RPMI8226 (cell line): ENCODE results near the gene FGF1.
"Not testable (repeated sequence)": the region's sequence is repeated elsewhere in the genome, so short reads cannot be mapped to it uniquely, and the experiment has no call there.

Experiments used
- DNase-seq: peaks from one replicate; pipeline ENCODE4 v3.0.0-alpha.2; 2015

FGF1 gene

GRCh38 chr5:142664636-142665035, 21.3 kb downstream of the FGF1 start:
- DNase-seq = no peak

DNA sequence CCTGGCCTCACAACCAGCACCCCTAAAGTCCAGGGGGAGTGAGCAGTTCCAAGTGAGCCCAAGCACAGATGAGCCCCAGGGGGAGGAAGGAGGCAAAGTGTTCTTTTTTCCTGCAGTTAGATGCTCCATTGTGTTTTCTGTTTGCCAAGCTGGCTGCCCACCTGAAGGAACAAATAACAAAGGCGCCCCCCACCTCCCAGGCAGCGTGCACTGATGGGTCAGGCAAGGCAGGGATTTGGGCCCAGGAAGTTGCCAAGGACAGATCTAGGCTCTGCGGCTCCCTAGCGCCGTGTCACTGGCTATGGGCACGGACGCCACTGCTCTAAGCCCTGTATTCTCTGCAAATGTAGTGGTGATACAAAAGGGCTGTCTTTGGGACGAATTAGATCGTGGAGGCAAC, 21.8 kb downstream of the FGF1 start:
- no peak for DNase-seq

DNA sequence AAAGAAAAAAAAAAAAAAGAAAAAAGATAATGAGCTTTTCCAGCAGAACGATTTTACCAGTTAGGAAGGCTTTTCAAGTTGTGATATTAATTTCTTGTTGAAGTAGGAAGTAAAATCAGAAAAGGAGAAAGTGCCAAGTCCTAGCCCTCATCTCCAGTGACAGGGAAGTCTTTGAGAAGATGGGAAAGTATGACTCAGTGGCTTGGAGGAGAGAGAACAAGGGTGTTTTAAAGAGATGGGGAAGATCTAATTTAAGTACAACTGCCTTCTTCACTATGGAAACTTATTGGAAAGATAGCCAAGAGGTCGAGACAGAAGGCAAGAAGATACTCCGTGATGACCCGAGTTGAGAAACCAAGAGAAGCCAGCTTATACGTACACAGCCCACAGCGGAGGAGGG, 22.6 kb downstream of the FGF1 start:
- DNase-seq = no peak

GRCh38 chr5:142661957-142662356, 23.9 kb downstream of the FGF1 start:
- no peak for DNase-seq

- no peak for DNase-seq
These were observed 24.7 kb downstream of the FGF1 start for GRCh38 chr5:142661143-142661542.

GRCh38 chr5:142660731-142661130, 25.2 kb downstream of the FGF1 start:
- DNase-seq = no peak

- DNase-seq = no peak
These were observed 25.7 kb downstream of the FGF1 start for GRCh38 chr5:142660196-142660595.

DNA sequence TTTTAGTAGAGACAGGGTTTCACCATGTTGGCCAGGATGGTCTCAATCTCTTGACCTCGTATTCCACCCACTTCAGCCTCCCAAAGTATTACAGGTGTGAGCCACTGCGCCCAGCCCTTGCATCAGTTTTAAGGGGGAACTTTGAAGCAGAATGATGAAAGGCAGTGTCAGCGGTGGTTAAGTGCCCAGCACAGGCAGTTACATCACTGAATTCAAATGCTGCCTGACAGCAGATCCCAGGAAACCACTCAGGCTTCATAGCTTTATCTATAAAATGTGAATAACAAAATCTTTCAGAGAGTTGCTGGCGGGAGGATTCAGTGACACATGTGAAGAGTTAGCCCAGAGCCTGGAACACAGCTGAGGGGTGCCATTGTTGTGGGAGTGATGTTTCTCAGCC, 26.5 kb downstream of the FGF1 start:
- DNase-seq = no peak

- DNase-seq = no peak
These were observed 27.6 kb downstream of the FGF1 start for GRCh38 chr5:142658278-142658677.

DNA sequence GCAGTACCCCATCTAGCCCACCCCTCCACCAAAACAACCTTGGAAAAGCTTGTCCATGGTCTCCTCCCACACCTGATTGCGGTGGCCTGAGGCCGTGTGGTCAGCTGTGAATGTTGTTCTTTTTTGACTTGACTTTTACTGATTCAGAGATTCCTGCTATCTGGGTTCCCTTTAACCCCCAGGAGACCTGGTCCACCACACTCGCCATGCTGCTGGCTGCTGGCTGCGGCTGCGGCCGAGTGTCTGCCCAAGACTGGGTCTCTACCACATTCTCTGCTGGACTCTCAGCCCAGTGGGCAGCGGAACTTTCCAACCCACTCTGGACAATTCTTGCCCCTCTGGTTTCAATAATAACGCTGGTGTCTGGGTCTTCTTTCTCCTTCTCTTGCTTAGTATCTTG, 28.4 kb downstream of the FGF1 start:
- DNase-seq = no peak

GRCh38 chr5:142655339-142656267, 30.3 kb downstream of the FGF1 start:
- peak; percentile 69 for DNase-seq

DNA sequence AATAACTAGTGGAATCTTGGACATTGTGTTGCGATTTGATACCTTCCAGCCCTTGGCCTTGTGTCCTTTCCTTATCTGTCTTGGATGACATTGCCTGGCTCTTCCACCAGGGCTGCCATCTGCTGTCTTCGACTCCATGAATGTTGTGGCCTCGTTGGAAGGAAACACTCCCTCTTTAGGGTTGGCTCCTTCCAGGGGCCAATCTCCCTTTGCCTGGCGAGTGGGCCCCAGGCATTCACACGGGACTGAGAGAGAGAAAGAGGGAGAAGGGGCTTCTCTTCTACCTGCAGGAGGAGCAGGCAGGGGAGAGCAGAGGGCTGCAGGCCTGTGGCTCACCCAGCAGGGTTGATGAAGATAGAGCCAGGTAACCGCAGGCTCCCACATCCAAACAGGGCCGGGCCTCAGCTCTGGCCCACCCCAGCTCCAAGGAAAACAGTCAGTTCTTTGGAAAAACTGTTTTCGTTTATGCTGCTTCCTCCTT, 31.3 kb downstream of the FGF1 start:
- no peak for DNase-seq

DNA sequence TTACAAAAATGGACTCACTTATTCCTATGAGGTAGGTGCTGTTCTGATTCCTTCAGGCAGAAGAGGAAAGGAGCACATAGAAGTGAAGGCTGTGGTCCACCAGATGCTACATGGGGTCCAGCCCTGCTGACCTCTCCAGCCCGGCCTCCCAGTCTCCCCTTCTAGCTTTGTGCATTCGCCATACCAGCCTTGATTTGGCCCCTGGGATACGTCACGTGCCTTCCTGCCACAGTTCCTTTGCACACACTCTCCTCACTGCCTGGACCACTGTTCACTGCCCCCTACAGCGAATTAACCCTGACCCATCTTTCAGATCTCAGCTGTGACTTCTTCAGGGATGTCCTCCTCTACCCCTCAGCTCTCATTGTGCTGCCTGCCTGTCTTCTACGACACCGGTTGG, 32.6 kb downstream of the FGF1 start:
- no peak for DNase-seq

- DNase-seq = no peak
These were observed 33.3 kb downstream of the FGF1 start for GRCh38 chr5:142652563-142652962.

- no peak for DNase-seq
These were observed 35.0 kb downstream of the FGF1 start for GRCh38 chr5:142650881-142651280.

DNA sequence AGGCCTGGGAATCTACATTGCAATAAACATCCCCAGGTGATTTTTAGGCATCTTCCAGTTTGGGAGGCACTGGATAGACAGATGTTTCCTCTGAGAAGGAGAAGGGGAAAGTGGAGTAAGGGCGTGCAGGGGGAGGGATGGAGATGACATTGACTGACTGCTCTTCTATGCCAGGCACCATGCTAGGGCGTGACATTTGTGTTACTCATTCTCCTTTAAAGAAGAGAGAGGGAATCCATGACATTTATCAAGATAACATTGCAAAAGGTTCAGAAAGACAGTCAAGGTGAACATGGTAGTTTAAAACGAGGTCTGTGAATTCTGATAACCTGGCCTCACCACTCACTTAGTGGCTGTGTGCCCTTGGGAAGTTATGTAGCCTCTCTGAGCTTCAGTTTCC, 35.8 kb downstream of the FGF1 start:
- no peak for DNase-seq

DNA sequence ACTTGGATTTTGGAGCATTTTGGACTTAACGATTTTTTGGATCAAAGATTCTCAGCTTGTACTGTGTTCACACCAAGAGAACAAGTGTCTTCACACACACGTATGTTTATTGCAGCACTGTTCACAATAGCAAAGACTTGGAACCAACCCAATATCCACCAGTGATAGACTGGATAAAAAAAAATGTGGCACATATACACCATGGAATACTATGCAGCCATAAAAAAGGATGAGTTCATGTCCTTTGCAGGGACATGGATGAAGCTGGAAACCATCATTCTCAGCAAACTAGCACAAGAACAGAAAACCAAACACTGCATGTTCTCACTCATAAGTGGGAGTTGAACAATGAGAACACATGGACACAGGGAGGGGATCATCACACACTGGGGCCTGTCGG, 37.8 kb downstream of the FGF1 start:
- DNase-seq = not testable (repeated sequence)

DNA sequence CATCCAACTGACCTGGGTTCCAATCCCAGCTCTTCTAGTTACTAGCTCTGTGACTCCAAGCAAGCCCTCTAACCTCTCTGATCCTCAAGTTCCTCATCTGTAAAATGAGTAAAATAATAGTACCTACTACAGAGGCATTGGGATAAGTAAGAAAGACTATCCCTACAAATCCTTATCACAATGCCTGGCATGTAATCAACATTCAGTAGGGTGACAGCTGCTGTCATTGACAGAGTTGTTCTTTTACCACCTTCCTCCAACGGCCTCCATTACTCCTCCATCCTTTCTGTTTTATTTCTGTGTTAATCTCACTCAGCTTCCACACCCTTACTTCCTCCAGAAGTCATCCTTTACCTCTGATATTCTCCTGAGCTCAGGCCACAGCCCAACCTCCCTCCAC, 40.4 kb downstream of the FGF1 start:
- DNase-seq = no peak

- DNase-seq = no peak
These were observed 41.1 kb downstream of the FGF1 start for GRCh38 chr5:142644640-142645361.

- DNase-seq = no peak
These were observed 41.8 kb downstream of the FGF1 start for GRCh38 chr5:142644127-142644526.

DNA sequence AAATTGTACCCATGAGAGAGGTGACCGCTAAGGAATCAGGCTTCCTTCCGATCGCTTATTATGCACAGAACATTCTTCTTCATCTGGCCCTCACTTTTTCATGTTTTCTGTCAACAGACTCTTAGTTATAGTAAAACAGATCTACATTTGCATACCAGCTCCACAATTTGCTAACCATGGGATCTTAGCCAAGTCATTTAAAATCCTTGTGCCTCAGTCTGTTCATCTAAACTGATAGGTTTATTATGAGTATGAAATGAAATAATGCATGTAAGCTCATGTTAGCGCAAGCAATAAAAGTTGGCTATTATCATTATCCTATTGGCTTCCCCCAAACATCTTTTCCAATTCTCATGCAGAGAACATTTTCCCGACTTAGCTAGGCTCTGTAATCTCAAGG, 42.3 kb downstream of the FGF1 start:
- DNase-seq = no peak

DNA sequence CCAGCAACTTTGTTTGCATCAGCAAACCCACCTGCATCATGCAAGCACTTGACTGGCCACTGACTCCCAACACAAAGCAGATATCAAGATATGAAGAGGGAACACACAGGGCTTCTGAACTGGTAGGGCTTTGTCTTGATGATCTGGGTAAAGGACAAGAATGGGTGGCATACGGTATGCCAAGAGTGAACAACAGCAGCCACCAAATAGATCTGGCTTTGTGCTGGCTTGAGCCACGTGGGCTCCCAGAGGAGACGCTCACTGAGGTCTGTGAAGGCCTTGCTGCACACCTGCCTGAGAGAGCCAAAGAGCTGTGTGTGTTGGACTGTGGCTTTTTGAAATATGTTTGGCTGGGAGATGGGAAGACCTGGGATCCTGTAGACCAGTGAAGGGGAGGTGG, 43.5 kb downstream of the FGF1 start:
- no peak for DNase-seq

DNA sequence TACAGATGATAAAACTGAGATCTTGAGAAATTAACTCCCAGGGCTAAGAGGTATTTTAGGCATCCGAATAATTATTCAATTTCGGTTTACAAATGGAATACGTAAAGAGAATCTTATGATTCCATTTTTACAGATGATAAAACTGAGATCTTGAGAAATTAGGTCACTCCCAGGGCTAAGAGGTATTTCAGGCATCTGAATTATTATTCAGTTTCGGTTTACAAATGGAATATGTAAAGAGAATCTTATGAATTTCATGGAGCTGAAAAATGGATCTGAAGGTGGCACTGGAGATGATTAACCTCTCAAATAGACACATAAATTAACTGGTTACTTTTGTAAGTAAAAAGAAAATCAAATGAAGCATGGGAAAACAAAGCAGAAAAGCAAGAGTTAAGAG, 44.2 kb downstream of the FGF1 start:
- no peak for DNase-seq

- DNase-seq = no peak
These were observed 45.4 kb downstream of the FGF1 start for GRCh38 chr5:142640316-142641005.
